NT2/D1 (cell line): ENCODE results near the gene ZDHHC4.

Experiments
- DNase-seq: peaks from one replicate; pipeline ENCODE4 v3.0.0-alpha.2; 2011; ENCODE audit warnings: low read depth, low spot score
- H3K27me3 ChIP-seq: 2 replicates; pipeline ENCODE4 v1.6.0; 2011; ENCODE audit warnings: mild to moderate bottlenecking; ENCODE audit not compliant: insufficient read length, insufficient read depth
- H3K36me3 ChIP-seq: 2 replicates; pipeline ENCODE4 v1.6.1; 2011; ENCODE audit warnings: mild to moderate bottlenecking, low read length, mixed read lengths; ENCODE audit not compliant: insufficient read depth, insufficient read length
- H3K4me1 ChIP-seq: 2 replicates; pipeline ENCODE4 v1.5.1; 2011; ENCODE audit not compliant: insufficient read depth, insufficient read length
- H3K4me3 ChIP-seq: 2 replicates; pipeline ENCODE4 v1.5.1; 2011; ENCODE audit warnings: low read depth; ENCODE audit not compliant: insufficient read length
- H3K9ac ChIP-seq: 2 replicates; pipeline ENCODE4 v1.6.0; 2011; ENCODE audit warnings: low read depth; ENCODE audit not compliant: insufficient read length
- H3K9me3 ChIP-seq: 2 replicates; pipeline ENCODE4 v1.5.1; 2011; ENCODE audit warnings: mild to moderate bottlenecking, low read length; ENCODE audit not compliant: insufficient read depth
- SUZ12 ChIP-seq: IDR thresholded peaks from 2 replicates; pipeline ENCODE4 v1.6.1; 2011; ENCODE audit not compliant: insufficient read length, insufficient read depth; ENCODE audit errors: extremely low read depth
- YY1 ChIP-seq: IDR thresholded peaks from 2 replicates; pipeline ENCODE4 v1.6.1; 2011; ENCODE audit not compliant: insufficient read length, insufficient read depth
- ZNF274 ChIP-seq: IDR thresholded peaks from 2 replicates; pipeline ENCODE4 v1.6.1; 2011; ENCODE audit warnings: mild to moderate bottlenecking, low read depth, low read length

Gene ZDHHC4

DNA sequence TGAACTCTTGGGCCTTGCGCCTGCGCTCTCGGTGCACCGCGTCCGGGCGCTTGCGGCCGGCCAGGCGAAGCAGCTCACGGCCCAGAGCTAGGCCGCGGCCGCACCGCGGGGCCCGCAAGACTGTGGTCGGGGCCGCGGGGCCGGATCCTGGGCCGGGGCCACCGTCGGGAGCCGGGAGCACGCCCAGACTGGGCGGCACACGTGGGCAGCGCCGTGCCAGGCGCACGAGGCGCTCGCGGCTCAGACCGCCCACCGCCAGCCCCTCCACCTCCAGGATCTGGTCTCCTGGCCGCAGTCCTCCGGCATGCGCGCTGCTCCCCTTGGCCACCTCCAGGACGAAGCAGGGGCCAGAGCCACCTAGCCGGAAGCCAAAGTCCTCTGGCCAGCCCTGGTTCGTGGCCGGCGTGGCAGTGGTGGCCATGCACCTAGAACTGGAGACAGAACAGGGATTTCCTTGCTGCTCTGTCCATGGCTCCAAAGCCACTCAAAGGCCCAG is 26.2 kb upstream of the ZDHHC4 start, which contains the start of gene GRID2IP:
Gene GRID2IP, minus strand, starts transcription at position 446 of the 496 bp plus-strand sequence. Its CDS starts 25 bp downstream, at position 421.
- no peak within 1 kb of the TSS for H3K9ac ChIP-seq

DNA sequence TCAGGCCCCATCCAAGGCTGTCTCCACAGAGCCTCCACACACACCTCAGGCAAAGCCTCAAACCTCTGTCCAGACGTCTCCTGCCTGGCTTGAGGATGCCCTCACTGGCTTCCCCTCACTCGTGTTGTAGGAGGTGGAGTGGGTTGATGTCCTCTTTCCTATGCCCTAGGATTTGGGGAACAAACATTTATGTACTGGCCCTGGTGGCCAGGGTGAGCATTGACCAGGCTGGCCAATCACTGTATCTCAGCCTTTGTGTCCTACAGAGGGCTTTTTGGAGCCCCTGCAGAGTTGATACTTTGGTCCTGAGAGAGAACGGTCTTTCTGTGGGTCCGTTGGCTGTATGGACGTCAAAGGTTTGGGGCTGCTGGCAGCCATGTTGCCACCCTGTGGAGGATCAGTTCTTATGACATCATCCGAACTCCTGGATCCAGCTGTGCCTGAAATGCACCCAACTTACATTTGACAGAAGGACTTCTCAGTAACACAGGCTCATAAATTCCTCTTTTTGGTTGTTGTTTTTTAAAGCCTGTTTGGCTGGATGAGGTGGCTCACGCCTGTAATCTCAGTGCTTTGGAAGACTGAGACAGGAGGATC is 23.7 kb upstream of the ZDHHC4 start:
- Histone ChIP-seq H3K4me1 (no peaks in the 10 kb centered on the region), H3K36me3 (no peaks in the 10 kb centered on the region), H3K4me3 (no peak overlapping the region), H3K9me3 (no peaks in the 10 kb centered on the region), H3K9ac (no peak overlapping the region), H3K27me3 (no peaks in the 10 kb centered on the region)
- TF ChIP-seq YY1: no peak
- no peak for TF ChIP-seq SUZ12
- no peak for TF ChIP-seq ZNF274
- no peak for DNase-seq

More for the DNA sequence above, 26.2 kb upstream of the ZDHHC4 start, which contains the start of gene GRID2IP:
- TF ChIP-seq SUZ12 (no peak), ZNF274 (no peak), YY1 (no peak)
- Histone ChIP-seq H3K4me1 (peaks cover 2% of the 10 kb centered on the region), H3K27me3 (no peaks in the 10 kb centered on the region), H3K36me3 (no peaks in the 10 kb centered on the region), H3K4me3 (no peak within 1 kb of the TSS), H3K9me3 (no peaks in the 10 kb centered on the region)
- no peak for DNase-seq

DNA sequence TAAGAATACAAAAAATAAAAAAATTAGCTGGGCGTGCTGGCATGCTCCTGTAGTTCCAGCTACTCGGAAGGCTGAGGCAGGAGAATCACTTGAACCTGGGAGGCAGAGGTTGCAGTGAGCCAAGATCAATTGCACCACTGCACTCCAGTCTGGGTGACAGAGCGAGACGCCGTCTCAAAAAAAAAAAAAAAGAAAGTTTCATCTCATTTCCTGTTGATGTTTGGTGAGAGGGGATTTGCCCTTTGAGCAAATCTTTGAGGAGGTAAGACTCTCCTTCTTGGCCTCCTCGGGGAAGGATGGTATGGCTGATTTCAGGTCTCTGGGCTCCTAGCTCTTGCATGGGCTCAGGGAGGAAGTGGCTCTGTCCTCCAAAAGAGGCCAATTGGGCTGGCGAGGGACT is 22.4 kb upstream of the ZDHHC4 start:
- Histone ChIP-seq H3K36me3 (no peaks in the 10 kb centered on the region), H3K4me3 (no peak overlapping the region), H3K27me3 (no peaks in the 10 kb centered on the region), H3K9me3 (no peaks in the 10 kb centered on the region), H3K9ac (no peak overlapping the region), H3K4me1 (peaks cover 2% of the 10 kb centered on the region)
- no peak for DNase-seq
- TF ChIP-seq ZNF274: no peak

DNA sequence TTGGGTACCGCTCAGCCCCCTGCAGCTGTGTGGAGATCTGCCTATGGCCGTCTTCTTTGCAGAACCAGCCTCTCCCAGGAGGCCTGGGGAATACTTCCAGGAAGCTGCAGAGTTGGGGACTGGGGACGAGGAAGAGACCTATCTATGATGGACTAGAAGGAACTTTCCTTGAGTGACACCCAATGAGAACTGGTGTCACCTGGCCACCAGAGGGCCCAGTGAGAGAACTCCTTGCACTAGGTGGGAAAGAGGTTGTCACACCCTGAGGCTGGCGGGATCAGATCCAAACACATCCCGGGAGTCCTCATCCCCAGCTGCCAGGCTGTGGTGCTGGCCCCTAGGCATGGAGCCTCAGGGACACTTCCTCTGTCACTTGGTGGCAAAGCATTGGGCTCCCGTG is 21.1 kb upstream of the ZDHHC4 start:
- DNase-seq: no peak

DNA sequence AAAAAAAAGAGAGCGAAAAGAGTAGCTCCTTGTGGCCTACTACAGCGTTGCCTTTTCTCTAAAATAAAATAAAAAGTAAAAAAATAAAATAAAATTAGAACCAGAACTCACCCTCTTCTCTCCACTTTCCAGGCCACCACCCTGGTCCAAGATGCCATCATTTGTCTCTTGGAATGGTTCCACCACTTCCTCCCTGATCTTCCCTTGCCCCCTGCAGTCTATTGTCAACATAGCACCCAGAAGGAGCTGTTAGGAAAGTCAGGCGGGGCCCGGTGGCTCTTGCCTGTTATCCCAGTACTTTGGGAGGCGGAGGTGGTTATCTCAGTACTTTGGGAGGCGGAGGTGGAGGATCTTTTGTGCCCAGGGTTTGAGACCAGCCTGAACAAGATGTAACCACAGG is 18.4 kb upstream of the ZDHHC4 start:
- TF ChIP-seq SUZ12: no peak
- TF ChIP-seq ZNF274: no peak
- no peak for TF ChIP-seq YY1
- Histone ChIP-seq H3K27me3 (no peaks in the 10 kb centered on the region), H3K36me3 (no peaks in the 10 kb centered on the region), H3K9me3 (no peaks in the 10 kb centered on the region), H3K4me1 (peaks cover 4% of the 10 kb centered on the region), H3K9ac (no peak overlapping the region), H3K4me3 (no peak overlapping the region)
- DNase-seq: peak; percentile 51

More for the DNA sequence above, 21.1 kb upstream of the ZDHHC4 start:
- Histone ChIP-seq H3K9ac (no peak overlapping the region), H3K36me3 (no peaks in the 10 kb centered on the region), H3K9me3 (no peaks in the 10 kb centered on the region), H3K4me1 (peaks cover 4% of the 10 kb centered on the region), H3K4me3 (no peak overlapping the region), H3K27me3 (no peaks in the 10 kb centered on the region)
- TF ChIP-seq YY1 (no peak), ZNF274 (no peak), SUZ12 (no peak)

DNA sequence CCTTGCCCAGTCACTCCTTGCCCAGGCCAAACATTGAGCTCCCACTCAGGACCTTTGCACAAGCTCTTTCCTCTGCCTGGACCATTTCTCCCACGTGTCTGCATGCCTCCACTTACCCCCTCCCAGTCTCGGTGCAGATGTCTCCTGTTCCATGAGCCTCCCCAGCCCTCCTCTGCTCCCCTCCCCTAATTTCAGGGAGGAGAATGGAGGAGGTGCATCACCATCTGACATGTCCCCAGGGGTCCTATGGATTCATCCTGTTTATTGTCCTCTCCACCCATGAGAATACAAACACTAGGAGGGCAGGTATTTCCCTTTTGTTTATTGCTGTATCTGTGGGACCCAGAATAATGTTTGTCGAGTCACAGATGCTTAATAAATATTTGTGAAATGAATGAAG is 17.4 kb upstream of the ZDHHC4 start:
- Histone ChIP-seq H3K27me3 (no peaks in the 10 kb centered on the region), H3K4me1 (peaks cover 4% of the 10 kb centered on the region), H3K4me3 (no peak overlapping the region), H3K9ac (no peak overlapping the region), H3K36me3 (no peaks in the 10 kb centered on the region), H3K9me3 (no peaks in the 10 kb centered on the region)
- no peak for TF ChIP-seq YY1
- TF ChIP-seq SUZ12: no peak
- TF ChIP-seq ZNF274: no peak
- no peak for DNase-seq

DNA sequence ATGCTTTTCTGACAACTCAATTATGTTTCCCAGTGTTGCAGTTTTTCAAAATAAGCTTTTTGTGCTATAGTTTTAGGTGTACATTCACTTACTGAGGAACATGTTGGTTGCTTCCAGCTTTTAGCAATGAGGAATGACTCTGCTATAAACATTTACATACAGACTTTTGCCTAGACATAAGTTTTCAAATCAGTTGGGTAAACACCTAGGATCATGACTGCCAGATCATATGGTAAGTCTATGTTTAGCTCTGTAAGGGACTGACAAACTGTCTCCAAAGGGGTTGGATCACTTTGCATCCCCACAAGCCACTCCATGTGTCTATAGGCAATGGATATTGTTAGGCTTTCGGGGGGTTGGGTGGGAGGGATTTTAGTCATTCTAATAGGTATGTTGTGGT is 15.1 kb upstream of the ZDHHC4 start:
- no peak for TF ChIP-seq YY1
- H3K4me1 ChIP-seq: peaks cover 4% of the 10 kb centered on the region
- no peak overlapping the region for H3K4me3 ChIP-seq
- DNase-seq: no peak
- H3K27me3 ChIP-seq: no peaks in the 10 kb centered on the region
- no peaks in the 10 kb centered on the region for H3K9me3 ChIP-seq
- H3K9ac ChIP-seq: no peak overlapping the region
- H3K36me3 ChIP-seq: no peaks in the 10 kb centered on the region
